GM23338 (cell line): Measurements from ENCODE around the gene C6orf120. TPM values are rescaled to one million over a fixed set of nuclear protein-coding genes. Genes with fewer than 3 reads are reported as not detected.

ENCODE experiments used
- ATAC-seq: fragments of 200-7000 bp; cut with Tn5 transposase; 3 replicates; pipeline ENCODE4 v1.9.1; 2020
- DNase-seq: peaks from one replicate; pipeline ENCODE4 v3.0.0-alpha.2; 2015; ENCODE audit warnings: low spot score
- H2AFZ ChIP-seq: fragments of 200-600 bp; sonication (generic); 2 replicates; pipeline ENCODE4 v1.8.0; 2016; ENCODE audit warnings: antibody characterized with exemption, mild to moderate bottlenecking, moderate library complexity
- H3F3A ChIP-seq: fragments of 200-600 bp; sonication (generic); replicated peaks from 2 replicates; pipeline ENCODE4 v1.8.0; 2017; ENCODE audit warnings: antibody characterized with exemption, mixed run types, low read depth
- H3K27ac ChIP-seq: fragments of 200-600 bp; sonication (generic); 2 replicates; pipeline ENCODE4 v1.6.1; 2016; ENCODE audit warnings: low read depth
- H3K27me3 ChIP-seq: fragments of 200-600 bp; sonication (generic); 2 replicates; pipeline ENCODE4 v1.8.0; 2016; ENCODE audit warnings: mild to moderate bottlenecking, mixed run types, moderate library complexity; ENCODE audit not compliant: insufficient read depth
- H3K36me3 ChIP-seq: fragments of 200-600 bp; sonication (generic); 2 replicates; pipeline ENCODE4 v1.8.0; 2016; ENCODE audit warnings: mild to moderate bottlenecking; ENCODE audit not compliant: insufficient read depth
- H3K4me1 ChIP-seq: fragments of 200-600 bp; sonication (generic); 2 replicates; pipeline ENCODE4 v1.8.0; 2016; ENCODE audit warnings: mild to moderate bottlenecking, moderate library complexity; ENCODE audit not compliant: insufficient read depth
- H3K4me2 ChIP-seq: fragments of 200-600 bp; sonication (generic); 2 replicates; pipeline ENCODE4 v1.7.1; 2017; ENCODE audit warnings: mixed run types
- H3K4me3 ChIP-seq: fragments of 200-600 bp; sonication (generic); 2 replicates; pipeline ENCODE4 v1.6.1; 2016; ENCODE audit warnings: mixed run types
- H3K79me2 ChIP-seq: fragments of 200-600 bp; sonication (generic); replicated peaks from 2 replicates; pipeline ENCODE4 v1.8.0; 2017; ENCODE audit warnings: mild to moderate bottlenecking; ENCODE audit not compliant: insufficient read depth
- H3K9me2 ChIP-seq: fragments of 200-600 bp; sonication (generic); 2 replicates; pipeline ENCODE4 v1.8.0; 2017; ENCODE audit not compliant: insufficient read depth
- H4K20me1 ChIP-seq: fragments of 200-600 bp; sonication (generic); replicated peaks from 2 replicates; pipeline ENCODE4 v1.8.0; 2017; ENCODE audit warnings: mild to moderate bottlenecking; ENCODE audit not compliant: insufficient read depth
- H3K27ac Mint-ChIP-seq: 2 replicates; pipeline ENCODE4 v1.8.0; 2020; ENCODE audit warnings: inconsistent platforms, mild to moderate bottlenecking, moderate library complexity, mixed read lengths
- H3K27me3 Mint-ChIP-seq: 3 replicates; pipeline ENCODE4 v1.8.0; 2022; ENCODE audit warnings: low read depth, mild to moderate bottlenecking, moderate library complexity, mixed read lengths, inconsistent platforms; ENCODE audit not compliant: insufficient read depth, poor library complexity
- H3K36me3 Mint-ChIP-seq: 3 replicates; pipeline ENCODE4 v1.8.0; 2021; ENCODE audit warnings: low read depth, mild to moderate bottlenecking, inconsistent platforms, moderate library complexity, mixed read lengths
- H3K4me1 Mint-ChIP-seq: 3 replicates; pipeline ENCODE4 v1.8.0; 2020; ENCODE audit warnings: mild to moderate bottlenecking, inconsistent platforms, mixed read lengths
- H3K4me3 Mint-ChIP-seq: 3 replicates; pipeline ENCODE4 v1.8.0; 2021; ENCODE audit warnings: moderate library complexity, mild to moderate bottlenecking, inconsistent platforms, mixed read lengths
- H3K9me3 Mint-ChIP-seq: 3 replicates; pipeline ENCODE4 v1.8.0; 2020; ENCODE audit warnings: moderate library complexity, mild to moderate bottlenecking, inconsistent platforms, mixed read lengths
- EZH2 ChIP-seq: fragments of 200-600 bp; sonication (generic); IDR thresholded peaks from one replicate; pipeline ENCODE4 v1.8.0; 2017; ENCODE audit warnings: antibody characterized with exemption, mild to moderate bottlenecking, low read depth; ENCODE audit not compliant: unreplicated experiment
- JUNB ChIP-seq: IDR thresholded peaks from one replicate; pipeline ENCODE4 v1.6.1; 2016; ENCODE audit warnings: antibody characterized with exemption; ENCODE audit not compliant: unreplicated experiment
- NANOG ChIP-seq: IDR thresholded peaks from 2 replicates; pipeline ENCODE4 v1.6.1; 2016; ENCODE audit warnings: antibody characterized with exemption, borderline replicate concordance
- POLR2AphosphoS5 ChIP-seq: IDR thresholded peaks from 2 replicates; pipeline ENCODE4 v1.6.1; 2016; ENCODE audit warnings: antibody characterized with exemption, low read depth
- ZNF114 ChIP-seq: fragments of 250-450 bp; sonication (Bioruptor Pico); IDR thresholded peaks from 2 replicates; pipeline ENCODE4 v1.5.0; 2020; ENCODE audit warnings: mild to moderate bottlenecking, moderate library complexity
- polyA plus RNA-seq: library from polyadenylated mRNA; unstranded; fragments of >200 nt; fragmentation: Nextera tagmentation; extraction: Ambion mirVana; gene quantifications from 2 replicates; pipeline ENCODE4 v1.2.1, GENCODE V29; 2016
- total RNA-seq: library from RNA; depleted of rRNA; stranded (reverse); fragments of >200 nt; shearing (Covaris generic); gene quantifications from 2 replicates; pipeline ENCODE4 v1.2.3, GENCODE V29; 2014
- TF ChIP-seq, protein P1 (sequence below): IDR thresholded peaks from one replicate; pipeline ENCODE4 v1.6.1; 2018; ENCODE audit warnings: antibody characterized with exemption; ENCODE audit not compliant: unreplicated experiment
- TF ChIP-seq, protein P2 (sequence below): IDR thresholded peaks from 2 replicates; pipeline ENCODE4 v1.6.1; 2016; ENCODE audit warnings: antibody characterized with exemption
- TF ChIP-seq, protein P3 (sequence below), 2 experiments: fragments of 200-600 bp in 1 of 2; sonication (generic) in 1 of 2; conservative IDR thresholded peaks; 2 replicates each; pipeline versions ENCODE4 v1.5.1 to v1.6.1; 2016 to 2017; ENCODE audit warnings: antibody characterized with exemption in 2 of 2, low read depth in 2 of 2, mild to moderate bottlenecking in 2 of 2, moderate library complexity in 1 of 2

C6orf120 gene
- total and polyA plus RNA-seq, 2 experiments from 2014 or later: 18.8 to 57.3 TPM

DNA sequence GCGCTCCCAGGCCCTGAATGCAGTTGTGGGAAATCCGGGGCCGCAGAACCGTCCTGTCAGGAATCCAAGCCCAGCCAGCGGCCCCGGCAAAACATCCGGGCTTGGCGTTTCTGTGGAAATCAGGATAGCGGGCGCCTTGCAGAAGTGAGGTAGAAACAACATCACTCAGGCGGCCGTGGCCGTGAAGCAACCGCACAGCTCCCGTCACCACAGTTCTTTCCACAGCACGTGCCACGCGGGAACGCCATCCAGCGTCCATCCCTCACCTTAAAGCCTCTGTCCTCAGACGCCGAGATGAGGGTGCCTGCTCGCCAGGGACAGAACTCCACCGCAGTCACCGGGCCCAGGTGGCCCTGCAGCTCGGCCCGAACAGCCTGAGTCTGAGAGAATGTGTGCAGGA, 34.2 kb upstream of the C6orf120 start:
- no peaks in the 10 kb centered on the region for H3K79me2 ChIP-seq
- H3K27me3 ChIP-seq: no peaks in the 10 kb centered on the region
- peaks cover 25% of the 10 kb centered on the region for H3K36me3 ChIP-seq
- H3F3A ChIP-seq: no peaks in the 10 kb centered on the region
- no peak overlapping the region for H3K4me2 ChIP-seq
- peaks cover 4% of the 10 kb centered on the region; the same call in 1 of the 2 replicates for H3K4me1 ChIP-seq
- no peak for ATAC-seq
- Mint-ChIP-seq H3K27me3 (peaks cover 4% of the 10 kb centered on the region), H3K36me3 (peaks cover 69% of the 10 kb centered on the region), H3K4me3 (no peak overlapping the region), H3K4me1 (peaks cover 10% of the 10 kb centered on the region), H3K9me3 (no peaks in the 10 kb centered on the region), H3K27ac (no peak overlapping the region)
- no peak overlapping the region for H3K4me3 ChIP-seq
- no peak for DNase-seq
- H3K9me2 ChIP-seq: no peaks in the 10 kb centered on the region
- peaks cover 11% of the 10 kb centered on the region for H4K20me1 ChIP-seq
- H2AFZ ChIP-seq: no peak overlapping the region
- 0 out of 2 replicates have a peak overlapping the region, but pooled peaks have one; percentile 19 for H3K27ac ChIP-seq
- no peak for TF ChIP-seq NANOG
- TF ChIP-seq, protein P1, sequence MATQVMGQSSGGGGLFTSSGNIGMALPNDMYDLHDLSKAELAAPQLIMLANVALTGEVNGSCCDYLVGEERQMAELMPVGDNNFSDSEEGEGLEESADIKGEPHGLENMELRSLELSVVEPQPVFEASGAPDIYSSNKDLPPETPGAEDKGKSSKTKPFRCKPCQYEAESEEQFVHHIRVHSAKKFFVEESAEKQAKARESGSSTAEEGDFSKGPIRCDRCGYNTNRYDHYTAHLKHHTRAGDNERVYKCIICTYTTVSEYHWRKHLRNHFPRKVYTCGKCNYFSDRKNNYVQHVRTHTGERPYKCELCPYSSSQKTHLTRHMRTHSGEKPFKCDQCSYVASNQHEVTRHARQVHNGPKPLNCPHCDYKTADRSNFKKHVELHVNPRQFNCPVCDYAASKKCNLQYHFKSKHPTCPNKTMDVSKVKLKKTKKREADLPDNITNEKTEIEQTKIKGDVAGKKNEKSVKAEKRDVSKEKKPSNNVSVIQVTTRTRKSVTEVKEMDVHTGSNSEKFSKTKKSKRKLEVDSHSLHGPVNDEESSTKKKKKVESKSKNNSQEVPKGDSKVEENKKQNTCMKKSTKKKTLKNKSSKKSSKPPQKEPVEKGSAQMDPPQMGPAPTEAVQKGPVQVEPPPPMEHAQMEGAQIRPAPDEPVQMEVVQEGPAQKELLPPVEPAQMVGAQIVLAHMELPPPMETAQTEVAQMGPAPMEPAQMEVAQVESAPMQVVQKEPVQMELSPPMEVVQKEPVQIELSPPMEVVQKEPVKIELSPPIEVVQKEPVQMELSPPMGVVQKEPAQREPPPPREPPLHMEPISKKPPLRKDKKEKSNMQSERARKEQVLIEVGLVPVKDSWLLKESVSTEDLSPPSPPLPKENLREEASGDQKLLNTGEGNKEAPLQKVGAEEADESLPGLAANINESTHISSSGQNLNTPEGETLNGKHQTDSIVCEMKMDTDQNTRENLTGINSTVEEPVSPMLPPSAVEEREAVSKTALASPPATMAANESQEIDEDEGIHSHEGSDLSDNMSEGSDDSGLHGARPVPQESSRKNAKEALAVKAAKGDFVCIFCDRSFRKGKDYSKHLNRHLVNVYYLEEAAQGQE: no peak
- no peak for TF ChIP-seq POLR2AphosphoS5
- TF ChIP-seq, protein P2, sequence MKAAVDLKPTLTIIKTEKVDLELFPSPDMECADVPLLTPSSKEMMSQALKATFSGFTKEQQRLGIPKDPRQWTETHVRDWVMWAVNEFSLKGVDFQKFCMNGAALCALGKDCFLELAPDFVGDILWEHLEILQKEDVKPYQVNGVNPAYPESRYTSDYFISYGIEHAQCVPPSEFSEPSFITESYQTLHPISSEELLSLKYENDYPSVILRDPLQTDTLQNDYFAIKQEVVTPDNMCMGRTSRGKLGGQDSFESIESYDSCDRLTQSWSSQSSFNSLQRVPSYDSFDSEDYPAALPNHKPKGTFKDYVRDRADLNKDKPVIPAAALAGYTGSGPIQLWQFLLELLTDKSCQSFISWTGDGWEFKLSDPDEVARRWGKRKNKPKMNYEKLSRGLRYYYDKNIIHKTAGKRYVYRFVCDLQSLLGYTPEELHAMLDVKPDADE: no peak
- TF ChIP-seq, protein P3, sequence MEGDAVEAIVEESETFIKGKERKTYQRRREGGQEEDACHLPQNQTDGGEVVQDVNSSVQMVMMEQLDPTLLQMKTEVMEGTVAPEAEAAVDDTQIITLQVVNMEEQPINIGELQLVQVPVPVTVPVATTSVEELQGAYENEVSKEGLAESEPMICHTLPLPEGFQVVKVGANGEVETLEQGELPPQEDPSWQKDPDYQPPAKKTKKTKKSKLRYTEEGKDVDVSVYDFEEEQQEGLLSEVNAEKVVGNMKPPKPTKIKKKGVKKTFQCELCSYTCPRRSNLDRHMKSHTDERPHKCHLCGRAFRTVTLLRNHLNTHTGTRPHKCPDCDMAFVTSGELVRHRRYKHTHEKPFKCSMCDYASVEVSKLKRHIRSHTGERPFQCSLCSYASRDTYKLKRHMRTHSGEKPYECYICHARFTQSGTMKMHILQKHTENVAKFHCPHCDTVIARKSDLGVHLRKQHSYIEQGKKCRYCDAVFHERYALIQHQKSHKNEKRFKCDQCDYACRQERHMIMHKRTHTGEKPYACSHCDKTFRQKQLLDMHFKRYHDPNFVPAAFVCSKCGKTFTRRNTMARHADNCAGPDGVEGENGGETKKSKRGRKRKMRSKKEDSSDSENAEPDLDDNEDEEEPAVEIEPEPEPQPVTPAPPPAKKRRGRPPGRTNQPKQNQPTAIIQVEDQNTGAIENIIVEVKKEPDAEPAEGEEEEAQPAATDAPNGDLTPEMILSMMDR (conservative IDR thresholded peaks at IDR 0.05; ENCODE audit: low read depth in 2 of 2): no peak

DNA sequence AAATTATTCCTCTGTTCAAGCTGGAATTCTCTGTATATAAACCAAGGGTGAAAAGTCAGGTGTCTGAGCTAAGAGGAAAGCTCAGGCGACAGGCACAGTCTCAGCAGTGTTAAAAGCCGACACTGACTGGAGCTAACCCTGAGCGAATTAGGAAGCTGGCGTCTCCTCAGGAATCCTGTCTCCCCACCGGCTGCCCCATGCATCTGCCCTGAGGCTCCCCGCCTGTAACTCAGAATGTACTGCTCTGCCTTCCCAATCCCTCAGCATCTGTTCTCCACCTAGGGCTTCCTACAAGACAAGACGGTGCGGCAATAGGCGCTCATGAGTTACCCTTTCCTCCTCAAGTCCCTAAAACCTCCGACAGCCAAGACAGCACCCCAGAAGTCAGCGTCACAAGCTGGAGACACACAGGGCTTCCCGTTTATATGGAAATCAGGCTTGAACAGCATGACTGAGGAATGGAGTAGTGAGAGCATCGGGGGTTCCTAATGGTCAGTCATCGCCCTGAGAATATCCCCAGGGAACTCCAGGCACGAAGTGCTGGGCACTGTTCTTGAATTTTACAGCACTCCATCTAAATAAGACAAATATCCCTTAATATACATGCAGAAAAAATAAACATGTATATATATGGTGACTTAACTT, 33.6 kb upstream of the C6orf120 start:
- Histone ChIP-seq H3K27ac (peak overlapping the region; percentile 19; the same call in 1 of the 2 replicates), H3K4me1 (peaks cover 4% of the 10 kb centered on the region; the same call in 1 of the 2 replicates), H4K20me1 (peaks cover 11% of the 10 kb centered on the region), H3K36me3 (peaks cover 25% of the 10 kb centered on the region), H3K79me2 (0 out of 2 replicates have a peak, but pooled peaks cover 5% of the 10 kb centered on the region), H3K9me2 (no peaks in the 10 kb centered on the region), H3K4me2 (no peak overlapping the region), H2AFZ (no peak overlapping the region), H3K4me3 (no peak overlapping the region), H3F3A (no peaks in the 10 kb centered on the region), H3K27me3 (no peaks in the 10 kb centered on the region)
- no peaks in the 10 kb centered on the region for H3K9me3 Mint-ChIP-seq
- no peak overlapping the region for H3K4me3 Mint-ChIP-seq
- ATAC-seq (peak; percentile 88), DNase-seq (peak; percentile 28)
- H3K36me3 Mint-ChIP-seq: peaks cover 63% of the 10 kb centered on the region
- peaks cover 4% of the 10 kb centered on the region for H3K27me3 Mint-ChIP-seq
- peaks cover 10% of the 10 kb centered on the region for H3K4me1 Mint-ChIP-seq
- H3K27ac Mint-ChIP-seq: peak overlapping the region; percentile 89
- TF ChIP-seq EZH2 (no peak), ZNF114 (CRISPR knock-in tag) (no peak), JUNB (no peak), POLR2AphosphoS5 (no peak)
